ENCODE results near the gene PRRX2.

Gene PRRX2

DNA sequence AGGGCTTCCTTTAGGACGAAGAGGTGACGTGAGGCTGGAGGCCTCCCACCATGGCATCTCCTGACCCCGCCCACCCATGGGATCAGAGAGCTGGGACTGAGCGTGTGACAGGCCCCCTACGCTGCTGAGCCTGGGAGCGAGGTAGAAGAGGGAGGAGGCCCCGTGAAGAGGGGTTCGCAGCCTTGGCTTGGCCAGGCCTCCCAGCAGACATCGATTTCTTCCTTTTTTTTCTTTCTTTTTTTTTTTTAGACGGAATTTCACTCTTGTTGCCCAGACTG is 47.9 kb downstream of the PRRX2 start:
- no peaks in the 10 kb centered on the region for H3K4me1 ChIP-seq (ENCODE audit: control insufficient read depth, low read length)

DNA sequence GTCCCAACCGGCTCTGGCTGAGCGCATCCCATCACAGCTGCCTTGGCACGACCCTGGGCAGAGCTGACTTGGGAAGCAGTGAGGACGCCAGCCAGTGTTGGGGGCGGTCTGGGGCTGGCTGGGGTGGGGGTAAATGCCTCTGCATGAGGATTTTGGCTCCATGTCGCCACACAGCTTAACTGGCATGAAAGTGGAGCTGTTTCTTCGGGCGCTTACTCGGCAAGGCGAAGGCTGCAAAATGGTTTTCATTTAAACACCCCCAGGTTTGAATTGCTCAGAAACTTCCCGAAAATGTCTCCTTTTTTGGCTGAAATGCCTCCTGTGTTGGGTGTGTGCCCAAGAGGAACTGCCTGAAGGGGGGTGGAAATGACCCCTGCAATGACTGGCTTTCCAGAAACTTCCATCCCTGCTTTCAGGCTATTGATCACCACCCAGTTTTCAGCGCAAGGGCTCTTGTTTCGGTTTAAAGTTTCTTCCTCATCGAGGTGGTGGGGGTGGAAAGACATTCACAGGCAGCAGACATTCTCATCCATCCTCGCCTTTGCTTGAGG is 49.1 kb downstream of the PRRX2 start:
- H3K4me1 ChIP-seq (ENCODE audit: control insufficient read depth, low read length): no peaks in the 10 kb centered on the region
- no peak overlapping the region for H3K4me2 ChIP-seq (ENCODE audit: low read length)
- no peak for TF ChIP-seq EZH2phosphoT487 (IDR thresholded peaks at IDR 0.05; ENCODE audit: borderline replicate concordance, low read length)
- TF ChIP-seq, protein P1, sequence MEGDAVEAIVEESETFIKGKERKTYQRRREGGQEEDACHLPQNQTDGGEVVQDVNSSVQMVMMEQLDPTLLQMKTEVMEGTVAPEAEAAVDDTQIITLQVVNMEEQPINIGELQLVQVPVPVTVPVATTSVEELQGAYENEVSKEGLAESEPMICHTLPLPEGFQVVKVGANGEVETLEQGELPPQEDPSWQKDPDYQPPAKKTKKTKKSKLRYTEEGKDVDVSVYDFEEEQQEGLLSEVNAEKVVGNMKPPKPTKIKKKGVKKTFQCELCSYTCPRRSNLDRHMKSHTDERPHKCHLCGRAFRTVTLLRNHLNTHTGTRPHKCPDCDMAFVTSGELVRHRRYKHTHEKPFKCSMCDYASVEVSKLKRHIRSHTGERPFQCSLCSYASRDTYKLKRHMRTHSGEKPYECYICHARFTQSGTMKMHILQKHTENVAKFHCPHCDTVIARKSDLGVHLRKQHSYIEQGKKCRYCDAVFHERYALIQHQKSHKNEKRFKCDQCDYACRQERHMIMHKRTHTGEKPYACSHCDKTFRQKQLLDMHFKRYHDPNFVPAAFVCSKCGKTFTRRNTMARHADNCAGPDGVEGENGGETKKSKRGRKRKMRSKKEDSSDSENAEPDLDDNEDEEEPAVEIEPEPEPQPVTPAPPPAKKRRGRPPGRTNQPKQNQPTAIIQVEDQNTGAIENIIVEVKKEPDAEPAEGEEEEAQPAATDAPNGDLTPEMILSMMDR (IDR thresholded peaks at IDR 0.05; ENCODE audit: low read depth, low read length, poor library complexity, severe bottlenecking): no peak
- H3K27me3 ChIP-seq (ENCODE audit: control insufficient read depth, low read length): peaks cover 2% of the 10 kb centered on the region; the same call in 1 of the 2 replicates
- H3K27ac ChIP-seq (ENCODE audit: low read depth, low read length): no peak overlapping the region
- no peaks in the 10 kb centered on the region for H3K9me3 ChIP-seq (ENCODE audit: control insufficient read depth, insufficient read depth, low read length)
- H3F3A ChIP-seq (ENCODE audit: control insufficient read depth, insufficient read depth): no peaks in the 10 kb centered on the region
- no peaks in the 10 kb centered on the region for H4K20me1 ChIP-seq (ENCODE audit: control insufficient read depth, insufficient read depth, low read depth, low read length)
- H3K9me2 ChIP-seq (replicated peaks; ENCODE audit: control insufficient read depth, low read length): no peaks in the 10 kb centered on the region
- no peaks in the 10 kb centered on the region for H3K79me2 ChIP-seq (ENCODE audit: control insufficient read depth, low read length)
- H3K36me3 ChIP-seq (ENCODE audit: control insufficient read depth, low read length): no peaks in the 10 kb centered on the region
- H3K4me3 ChIP-seq (ENCODE audit: low read length): no peak overlapping the region

More for the DNA sequence above, 47.9 kb downstream of the PRRX2 start:
- H3F3A ChIP-seq (ENCODE audit: control insufficient read depth, insufficient read depth): no peaks in the 10 kb centered on the region
- H4K20me1 ChIP-seq (ENCODE audit: control insufficient read depth, insufficient read depth, low read depth, low read length): no peaks in the 10 kb centered on the region
- no peak overlapping the region for H3K4me2 ChIP-seq (ENCODE audit: low read length)
- no peaks in the 10 kb centered on the region for H3K9me3 ChIP-seq (ENCODE audit: control insufficient read depth, insufficient read depth, low read length)
- H3K27me3 ChIP-seq (ENCODE audit: control insufficient read depth, low read length): peaks cover 2% of the 10 kb centered on the region; the same call in 1 of the 2 replicates
- no peaks in the 10 kb centered on the region for H3K36me3 ChIP-seq (ENCODE audit: control insufficient read depth, low read length)
- H3K27ac ChIP-seq (ENCODE audit: low read depth, low read length): no peak overlapping the region
- no peak for TF ChIP-seq EZH2phosphoT487 (IDR thresholded peaks at IDR 0.05; ENCODE audit: borderline replicate concordance, low read length)
- TF ChIP-seq, protein P1 (IDR thresholded peaks at IDR 0.05; ENCODE audit: low read depth, low read length, poor library complexity, severe bottlenecking): no peak
- no peaks in the 10 kb centered on the region for H3K79me2 ChIP-seq (ENCODE audit: control insufficient read depth, low read length)
- no peak overlapping the region for H3K4me3 ChIP-seq (ENCODE audit: low read length)
- H3K9me2 ChIP-seq (replicated peaks; ENCODE audit: control insufficient read depth, low read length): no peaks in the 10 kb centered on the region

DNA sequence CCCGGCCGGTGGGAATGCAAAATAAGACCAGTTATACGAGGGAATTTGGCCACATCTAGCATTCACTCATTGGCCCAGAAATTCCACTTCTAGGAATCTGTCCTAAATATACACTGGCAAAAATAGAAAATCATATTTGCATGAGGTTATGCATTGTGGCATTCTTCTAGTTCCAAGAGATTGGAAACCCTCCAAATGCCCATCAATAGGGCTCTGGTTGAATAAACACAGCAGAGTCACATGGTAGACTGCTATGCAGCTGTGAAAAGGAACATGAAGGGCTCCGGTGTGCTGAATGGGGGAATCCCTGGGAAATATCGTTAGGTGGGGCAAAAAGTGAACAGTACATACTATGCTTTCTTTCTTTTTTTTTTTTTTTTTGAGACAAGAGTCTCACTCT is 50.6 kb downstream of the PRRX2 start:
- Histone ChIP-seq H3K27ac (ENCODE audit: low read depth, low read length) (no peak overlapping the region), H3K9me2 (replicated peaks; ENCODE audit: control insufficient read depth, low read length) (no peaks in the 10 kb centered on the region), H3K79me2 (ENCODE audit: control insufficient read depth, low read length) (no peaks in the 10 kb centered on the region), H3K9me3 (ENCODE audit: control insufficient read depth, insufficient read depth, low read length) (no peaks in the 10 kb centered on the region), H3K27me3 (ENCODE audit: control insufficient read depth, low read length) (peaks cover 2% of the 10 kb centered on the region; the same call in 1 of the 2 replicates), H4K20me1 (ENCODE audit: control insufficient read depth, insufficient read depth, low read depth, low read length) (no peaks in the 10 kb centered on the region), H3F3A (ENCODE audit: control insufficient read depth, insufficient read depth) (no peaks in the 10 kb centered on the region), H3K36me3 (ENCODE audit: control insufficient read depth, low read length) (no peaks in the 10 kb centered on the region), H3K4me2 (ENCODE audit: low read length) (no peak overlapping the region), H3K4me3 (ENCODE audit: low read length) (no peak overlapping the region), H3K4me1 (ENCODE audit: control insufficient read depth, low read length) (no peaks in the 10 kb centered on the region)
- no peak for TF ChIP-seq EZH2phosphoT487 (IDR thresholded peaks at IDR 0.05; ENCODE audit: borderline replicate concordance, low read length)
- TF ChIP-seq, protein P1 (IDR thresholded peaks at IDR 0.05; ENCODE audit: low read depth, low read length, poor library complexity, severe bottlenecking): no peak

Measured in DOHH2 (cell line).